Measurements from ENCODE around the gene ZNF618.

The ZNF618 gene, protein sequence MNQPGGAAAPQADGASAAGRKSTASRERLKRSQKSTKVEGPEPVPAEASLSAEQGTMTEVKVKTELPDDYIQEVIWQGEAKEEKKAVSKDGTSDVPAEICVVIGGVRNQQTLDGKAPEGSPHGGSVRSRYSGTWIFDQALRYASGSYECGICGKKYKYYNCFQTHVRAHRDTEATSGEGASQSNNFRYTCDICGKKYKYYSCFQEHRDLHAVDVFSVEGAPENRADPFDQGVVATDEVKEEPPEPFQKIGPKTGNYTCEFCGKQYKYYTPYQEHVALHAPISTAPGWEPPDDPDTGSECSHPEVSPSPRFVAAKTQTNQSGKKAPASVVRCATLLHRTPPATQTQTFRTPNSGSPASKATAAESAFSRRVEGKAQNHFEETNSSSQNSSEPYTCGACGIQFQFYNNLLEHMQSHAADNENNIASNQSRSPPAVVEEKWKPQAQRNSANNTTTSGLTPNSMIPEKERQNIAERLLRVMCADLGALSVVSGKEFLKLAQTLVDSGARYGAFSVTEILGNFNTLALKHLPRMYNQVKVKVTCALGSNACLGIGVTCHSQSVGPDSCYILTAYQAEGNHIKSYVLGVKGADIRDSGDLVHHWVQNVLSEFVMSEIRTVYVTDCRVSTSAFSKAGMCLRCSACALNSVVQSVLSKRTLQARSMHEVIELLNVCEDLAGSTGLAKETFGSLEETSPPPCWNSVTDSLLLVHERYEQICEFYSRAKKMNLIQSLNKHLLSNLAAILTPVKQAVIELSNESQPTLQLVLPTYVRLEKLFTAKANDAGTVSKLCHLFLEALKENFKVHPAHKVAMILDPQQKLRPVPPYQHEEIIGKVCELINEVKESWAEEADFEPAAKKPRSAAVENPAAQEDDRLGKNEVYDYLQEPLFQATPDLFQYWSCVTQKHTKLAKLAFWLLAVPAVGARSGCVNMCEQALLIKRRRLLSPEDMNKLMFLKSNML

DNA sequence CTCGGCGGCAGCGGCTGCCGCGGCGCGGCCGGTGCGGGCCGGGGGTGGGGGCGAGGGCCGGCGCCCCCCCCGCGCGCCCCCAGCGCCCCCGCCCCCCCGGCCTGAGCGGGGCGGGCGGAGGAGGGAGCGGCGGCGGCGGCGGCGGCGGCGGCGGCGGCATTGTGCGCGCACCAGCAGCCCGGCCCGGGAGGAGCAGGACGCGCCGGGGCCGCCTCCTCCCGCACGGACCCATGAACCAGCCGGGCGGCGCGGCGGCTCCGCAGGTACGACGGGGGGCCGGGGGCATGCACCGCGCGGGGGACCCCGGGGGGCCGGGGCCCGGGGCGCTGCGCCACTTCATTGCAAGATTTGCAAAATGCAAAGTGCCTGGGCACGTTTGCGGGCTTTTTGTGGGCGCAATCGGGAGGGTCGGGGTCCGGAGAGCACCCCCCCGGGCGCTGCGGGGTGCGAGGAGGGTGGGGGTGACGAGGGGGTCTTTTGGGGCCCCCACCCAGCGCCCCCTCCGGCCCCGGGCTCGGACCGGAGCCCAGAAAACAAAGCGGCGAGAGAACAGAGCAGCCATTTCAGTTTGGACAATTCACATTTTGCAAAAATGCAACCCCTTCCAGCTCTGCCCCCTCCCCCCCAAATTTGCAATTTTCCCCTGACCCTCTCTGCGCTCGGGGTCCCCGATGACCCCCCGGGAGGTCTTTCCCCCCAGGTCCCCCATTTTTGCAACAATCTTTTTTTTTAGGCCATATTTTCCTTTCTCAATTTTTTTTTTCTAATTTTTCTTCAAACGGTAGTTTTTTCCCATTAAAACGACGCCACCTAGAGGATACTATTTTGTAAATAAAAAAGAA is at the start of gene ZNF618:
ZNF618 (plus strand) TSS at position 159 of the 842 bp plus-strand sequence; CDS start at position 231, 72 bp downstream.
- H3K27ac ChIP-seq = peak within 1 kb of the TSS; percentile 37 to 93 (median 84)
- H3K4me3 ChIP-seq = peak within 1 kb of the TSS; percentile 67 to 95 (median 87)

GRCh38 chr9:113828221-113828620 is 47.9 kb upstream of the ZNF618 start:
- no peak overlapping the region for H3K4me3 ChIP-seq
- H3K27ac ChIP-seq = peak overlapping the region in 1 of 21 experiments; percentile 52

- no peak overlapping the region for H3K4me3 ChIP-seq
- H3K27ac ChIP-seq = no peak overlapping the region
Measured at GRCh38 chr9:113837334-113837733, 38.8 kb upstream of the ZNF618 start.

GRCh38 chr9:113842086-113842485 is 34.0 kb upstream of the ZNF618 start:
- H3K4me3 ChIP-seq = no peak overlapping the region
- H3K27ac ChIP-seq = no peak overlapping the region

DNA sequence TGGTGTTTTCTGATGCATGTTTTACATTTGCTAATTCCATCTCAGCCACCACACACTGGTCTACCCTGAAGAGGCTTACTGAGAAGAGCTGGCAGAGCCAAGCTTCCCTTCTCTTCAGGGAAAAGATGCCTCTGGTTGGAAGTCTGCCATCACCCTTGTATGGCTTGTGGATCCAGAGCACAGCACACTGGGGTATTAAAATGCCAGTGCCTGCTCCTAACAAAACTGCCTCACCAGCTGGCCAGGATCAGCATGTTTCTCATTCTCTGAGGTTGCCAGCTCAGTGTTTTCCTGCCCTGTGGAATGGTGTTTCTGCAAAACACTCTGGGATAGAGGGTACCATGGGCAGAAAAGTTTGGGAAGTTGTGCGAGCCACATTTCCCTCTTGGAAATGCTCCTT is 31.6 kb upstream of the ZNF618 start:
- Histone ChIP-seq H3K4me3 (no peak overlapping the region), H3K27ac (no peak overlapping the region)

- Histone ChIP-seq H3K27ac (no peak overlapping the region), H3K4me3 (no peak overlapping the region)
Measured at GRCh38 chr9:113851359-113851758, 24.8 kb upstream of the ZNF618 start.

DNA sequence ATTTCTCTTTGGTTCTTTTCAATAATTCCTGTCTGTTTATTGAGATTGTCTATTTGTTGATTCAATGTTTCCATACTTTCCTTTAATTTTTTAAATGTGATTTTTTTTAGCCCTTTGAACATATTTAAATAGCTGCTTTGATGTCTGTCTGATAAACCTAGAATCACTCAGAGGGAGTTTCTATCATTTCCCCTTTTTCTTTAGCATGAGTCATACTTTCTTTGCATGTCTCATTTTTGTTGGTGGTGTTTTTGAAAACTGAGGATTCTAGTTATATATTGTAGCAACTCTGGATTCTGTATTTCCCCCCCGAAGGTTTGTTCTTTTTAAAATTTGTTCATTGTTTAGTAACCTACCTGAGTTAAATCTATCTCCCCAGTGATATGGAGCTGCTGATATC is 24.2 kb upstream of the ZNF618 start:
- H3K27ac ChIP-seq = no peak overlapping the region
- H3K4me3 ChIP-seq = no peak overlapping the region

DNA sequence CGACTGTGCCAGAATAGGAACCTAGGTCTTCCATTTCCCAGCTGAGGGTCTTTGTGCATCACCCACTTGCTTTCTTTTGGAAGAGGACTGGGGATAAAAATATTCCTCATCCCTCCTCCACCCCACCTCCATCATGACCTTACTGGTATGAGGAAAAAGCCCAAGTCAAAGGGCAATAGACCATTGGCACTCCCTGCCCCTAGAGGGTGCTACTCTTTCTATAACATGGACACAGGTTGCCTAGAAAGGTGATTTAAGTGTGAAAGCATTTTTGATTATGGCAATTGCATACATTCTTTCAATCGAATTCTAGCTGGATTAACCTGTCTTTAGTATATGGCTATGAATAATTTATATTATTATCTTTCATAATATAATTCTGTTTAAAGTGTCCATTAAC is 22.8 kb upstream of the ZNF618 start:
- Histone ChIP-seq H3K27ac (no peak overlapping the region), H3K4me3 (no peak overlapping the region)

GRCh38 chr9:113854310-113854709 is 21.8 kb upstream of the ZNF618 start:
- Histone ChIP-seq H3K4me3 (no peak overlapping the region), H3K27ac (no peak overlapping the region)

DNA sequence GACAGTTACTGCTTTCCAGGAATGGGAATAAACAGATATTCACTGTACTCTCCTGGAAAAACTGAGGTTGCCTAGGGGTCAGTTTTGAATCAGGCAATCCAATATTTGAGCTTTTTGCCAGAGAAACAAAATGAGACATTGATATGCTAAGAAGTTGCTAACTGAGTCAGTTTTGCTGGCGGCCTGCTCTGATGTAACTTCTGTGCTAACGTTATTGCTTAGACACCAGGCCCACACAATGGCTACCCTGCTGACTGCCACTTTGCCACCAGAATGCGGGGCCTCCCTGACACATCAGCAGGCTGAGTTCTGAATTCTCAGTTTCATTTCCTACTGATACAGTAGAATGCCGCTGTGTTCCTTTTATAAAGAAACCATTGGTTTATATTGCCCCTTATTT is 18.2 kb upstream of the ZNF618 start:
- H3K4me3 ChIP-seq = no peak overlapping the region
- H3K27ac ChIP-seq = no peak overlapping the region

DNA sequence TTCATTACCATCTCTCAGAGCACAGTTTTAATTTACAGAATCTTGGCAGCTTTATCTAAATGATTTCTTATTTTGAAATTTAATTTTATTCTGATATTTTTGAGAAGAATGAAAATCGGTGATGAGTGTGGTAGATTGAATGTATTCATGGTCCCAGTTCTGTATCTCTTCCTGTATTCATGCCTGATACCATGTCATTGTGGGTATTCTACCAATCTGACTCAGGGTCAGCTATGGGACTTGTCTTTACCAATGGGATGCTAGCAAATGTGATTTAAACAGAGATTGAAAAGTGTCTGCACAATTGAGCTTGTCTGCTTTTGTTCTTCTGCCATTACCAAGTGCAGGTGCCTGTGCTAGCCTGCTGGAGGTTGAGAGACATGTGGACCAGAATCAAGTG is 17.8 kb upstream of the ZNF618 start:
- no peak overlapping the region for H3K27ac ChIP-seq
- H3K4me3 ChIP-seq = no peak overlapping the region

- H3K27ac ChIP-seq = no peak overlapping the region
- H3K4me3 ChIP-seq = no peak overlapping the region
Measured at GRCh38 chr9:113863345-113863744, 12.8 kb upstream of the ZNF618 start.

- Histone ChIP-seq H3K4me3 (no peak overlapping the region), H3K27ac (no peak overlapping the region)
Measured at GRCh38 chr9:113868501-113868900, 7.6 kb upstream of the ZNF618 start.

DNA sequence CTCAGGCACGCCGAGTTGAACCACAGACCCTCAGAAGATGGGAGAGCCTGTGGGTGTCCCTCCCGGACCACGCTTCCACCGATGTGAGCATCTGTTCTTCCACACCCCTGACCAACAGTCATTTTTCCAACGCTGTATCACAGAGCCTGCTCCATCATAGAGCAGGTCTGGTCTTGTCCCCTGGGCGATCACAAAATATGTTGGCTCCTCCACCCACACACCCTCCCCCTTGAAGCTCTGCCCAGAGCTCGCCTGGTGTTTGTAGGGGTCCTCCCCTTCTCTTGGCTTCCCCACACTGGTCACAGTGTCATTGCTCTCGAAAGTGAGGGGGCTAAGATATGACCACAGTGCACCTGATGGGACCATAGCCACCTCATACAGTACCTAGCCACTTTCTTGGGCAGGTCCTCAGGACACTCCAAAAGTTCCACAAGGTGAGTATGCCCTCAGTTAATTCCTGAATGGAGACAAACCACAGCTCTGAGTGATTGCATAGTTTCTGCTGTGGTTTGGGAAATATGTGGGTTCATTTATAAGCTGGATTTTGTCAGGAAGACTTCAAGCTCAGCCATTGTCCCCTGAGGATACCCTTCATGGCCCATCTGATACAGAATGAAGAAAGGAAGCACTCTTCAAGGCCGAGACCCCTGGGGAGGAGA is 3.5 kb upstream of the ZNF618 start:
- Histone ChIP-seq H3K27ac (no peak overlapping the region), H3K4me3 (no peak overlapping the region)

GRCh38 chr9:113873446-113873845 is 2.7 kb upstream of the ZNF618 start:
- H3K4me3 ChIP-seq = no peak overlapping the region
- no peak overlapping the region for H3K27ac ChIP-seq

DNA sequence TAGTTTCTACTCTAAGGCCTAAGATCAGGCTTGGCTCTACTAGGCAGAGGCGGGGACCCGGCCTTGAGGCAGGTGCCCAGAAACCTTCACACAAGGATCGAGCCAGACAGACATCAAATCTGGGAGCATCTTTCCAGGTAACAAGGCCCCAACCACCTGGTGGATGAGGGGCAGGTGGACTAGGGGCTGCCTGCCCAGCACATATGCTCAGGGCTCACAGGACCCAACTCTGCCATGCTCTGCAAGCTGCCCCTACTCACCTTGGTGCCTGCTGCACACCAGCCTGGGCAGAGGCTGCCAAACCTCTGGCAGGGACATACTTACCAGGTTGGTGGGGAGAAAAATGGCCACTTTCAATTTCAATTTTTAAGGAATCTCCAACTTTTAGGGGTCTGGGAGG is 2.2 kb upstream of the ZNF618 start:
- Histone ChIP-seq H3K4me3 (no peak overlapping the region), H3K27ac (no peak overlapping the region)

- H3K4me3 ChIP-seq = peak overlapping the region; percentile 18 to 45 (median 31)
- H3K27ac ChIP-seq = peak overlapping the region in 6 of 21 experiments; percentile 16 to 60 (median 34)
Measured at GRCh38 chr9:113875459-113876150, 504 bp upstream of the ZNF618 start.

DNA sequence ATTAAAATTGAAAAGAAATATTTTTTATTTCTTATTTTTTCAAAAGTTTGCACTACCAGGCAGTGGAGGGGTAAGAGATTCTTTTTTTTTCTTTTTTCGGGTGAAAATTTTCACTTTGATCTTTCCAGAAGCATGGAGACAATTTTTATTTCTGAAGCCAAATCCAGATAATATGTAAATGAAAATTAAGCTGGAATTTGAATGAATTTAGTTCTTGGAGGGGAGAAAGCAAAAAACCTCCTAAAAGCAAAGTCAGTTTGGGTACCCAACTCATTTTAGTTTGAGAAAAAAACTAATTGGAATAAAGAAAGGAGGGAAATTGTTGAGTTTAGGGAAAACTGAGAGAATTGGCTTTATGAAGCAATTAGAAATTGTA is 872 bp downstream of the ZNF618 start:
- Histone ChIP-seq H3K27ac (peak overlapping the region in 13 of 21 experiments; percentile 75 to 93 (median 85)), H3K4me3 (peak overlapping the region; percentile 67 to 95 (median 87))

DNA sequence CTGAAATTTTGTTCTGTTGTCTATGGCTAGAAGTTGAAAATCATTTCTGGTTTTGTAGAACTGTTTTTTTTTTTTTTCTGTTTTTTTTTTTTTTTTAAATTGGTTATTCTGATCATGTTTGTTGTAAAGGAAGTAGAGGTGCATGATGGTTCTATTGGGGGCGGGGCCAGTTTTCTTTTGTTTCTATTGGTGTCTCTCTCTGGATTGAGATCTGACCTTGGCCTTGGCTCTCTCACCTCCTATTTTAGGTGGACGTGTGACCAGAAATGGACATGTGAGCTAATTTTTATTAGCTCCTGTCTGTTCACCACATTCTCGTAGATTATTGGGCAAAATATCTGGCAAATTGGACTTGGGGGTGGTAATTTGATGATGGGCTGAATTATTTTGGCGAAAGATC is 3.2 kb downstream of the ZNF618 start:
- Histone ChIP-seq H3K4me3 (no peak overlapping the region), H3K27ac (no peak overlapping the region)

Measured in skin epidermis (tissue), 12 donors.